Cardiac fibroblast (primary cell): ENCODE data around the gene AGPAT2.

ENCODE experiments used
- DNase-seq, 2 donors: peaks; one replicate each; pipeline versions ENCODE4 v3.0.0 to v3.0.0-alpha.2; 2010; ENCODE audit warnings: low read depth in 2 of 2
- H3K4me3 ChIP-seq, 2 donors: replicated peaks in 1 of 2; 1 replicate in 1 of 2; 2 replicates in 1 of 2; pipeline ENCODE4 v1.5.1; 2011; ENCODE audit warnings: low read depth in 2 of 2, low read length in 2 of 2, mild to moderate bottlenecking in 2 of 2, moderate library complexity in 1 of 2
- CTCF ChIP-seq: IDR thresholded peaks from one replicate; pipeline ENCODE4 v1.5.1; 2011; ENCODE audit warnings: low read depth, mild to moderate bottlenecking, low read length, inconsistent platforms

The AGPAT2 gene

GRCh38 chr9:136662326-136662655 lies 25.0 kb downstream of the AGPAT2 start:
- no peak for DNase-seq
- H3K4me3 ChIP-seq: no peak overlapping the region

GRCh38 chr9:136661641-136662325 lies 25.5 kb downstream of the AGPAT2 start:
- no peak overlapping the region for H3K4me3 ChIP-seq
- no peak for DNase-seq
- TF ChIP-seq CTCF: no peak

More at GRCh38 chr9:136662326-136662655, 25.0 kb downstream of the AGPAT2 start:
- no peak for TF ChIP-seq CTCF

- H3K4me3 ChIP-seq: no peak overlapping the region
- TF ChIP-seq CTCF: no peak
- DNase-seq: no peak
Measured at GRCh38 chr9:136660971-136661550, 26.2 kb downstream of the AGPAT2 start.

GRCh38 chr9:136659861-136660784 lies 27.1 kb downstream of the AGPAT2 start:
- H3K4me3 ChIP-seq: no peak overlapping the region
- DNase-seq: no peak
- no peak for TF ChIP-seq CTCF

GRCh38 chr9:136658849-136659535 lies 28.3 kb downstream of the AGPAT2 start:
- no peak for TF ChIP-seq CTCF
- no peak overlapping the region for H3K4me3 ChIP-seq
- no peak for DNase-seq

- H3K4me3 ChIP-seq: no peak overlapping the region
- TF ChIP-seq CTCF: no peak
- DNase-seq: no peak
Measured at GRCh38 chr9:136657974-136658848, 29.0 kb downstream of the AGPAT2 start.
